Activated naive CD8-positive, alpha-beta T cell treated with anti-CD3 and anti-CD28 coated beads, Interleukin-2, amount 10 ng/mL, durations not matched to agents 7 days and 5 days (primary cell): ENCODE data around the gene USP3. TPM values are rescaled to one million over a fixed set of nuclear protein-coding genes. Genes with fewer than 3 reads are reported as not detected.
A peak's percentile ranks its signal among the peaks of the same experiment; 100 is the strongest.

Source experiments
- ATAC-seq: fragments of 150-1000 bp; cut with Tn5 transposase; one replicate; pipeline ENCODE4 v1.10.0; 2021; ENCODE audit warnings: low read depth, moderate library complexity
- POLR2A ChIA-PET: fragments of 350-600 bp; sonication (Branson Sonifier 250); formaldehyde crosslinking; loops from one replicate; lab custom pipeline; 2021; ENCODE audit warnings: antibody characterized with exemption; lab: Charles Lee
- DNase-seq: peaks from one replicate; pipeline ENCODE4 v3.0.0; 2021
- H3K27ac Mint-ChIP-seq: one replicate; pipeline ENCODE4 v1.8.0; 2022; ENCODE audit warnings: mild to moderate bottlenecking, mixed read lengths
- H3K27me3 Mint-ChIP-seq: one replicate; pipeline ENCODE4 v1.8.0; 2022; ENCODE audit warnings: mild to moderate bottlenecking, moderate library complexity, mixed read lengths
- H3K36me3 Mint-ChIP-seq: one replicate; pipeline ENCODE4 v1.8.0; 2021; ENCODE audit warnings: mild to moderate bottlenecking, mixed read lengths
- H3K4me1 Mint-ChIP-seq: one replicate; pipeline ENCODE4 v1.8.0; 2021; ENCODE audit warnings: mixed read lengths
- H3K4me3 Mint-ChIP-seq: one replicate; pipeline ENCODE4 v1.8.0; 2022; ENCODE audit warnings: mild to moderate bottlenecking, moderate library complexity, mixed read lengths
- H3K9me3 Mint-ChIP-seq: one replicate; pipeline ENCODE4 v1.8.0; 2021; ENCODE audit warnings: mixed read lengths
- total RNA-seq, 2 experiments: library from RNA; stranded (reverse); gene quantifications; one replicate each; pipeline ENCODE4 v1.2.3, GENCODE V29; 2021

The USP3 gene, protein sequence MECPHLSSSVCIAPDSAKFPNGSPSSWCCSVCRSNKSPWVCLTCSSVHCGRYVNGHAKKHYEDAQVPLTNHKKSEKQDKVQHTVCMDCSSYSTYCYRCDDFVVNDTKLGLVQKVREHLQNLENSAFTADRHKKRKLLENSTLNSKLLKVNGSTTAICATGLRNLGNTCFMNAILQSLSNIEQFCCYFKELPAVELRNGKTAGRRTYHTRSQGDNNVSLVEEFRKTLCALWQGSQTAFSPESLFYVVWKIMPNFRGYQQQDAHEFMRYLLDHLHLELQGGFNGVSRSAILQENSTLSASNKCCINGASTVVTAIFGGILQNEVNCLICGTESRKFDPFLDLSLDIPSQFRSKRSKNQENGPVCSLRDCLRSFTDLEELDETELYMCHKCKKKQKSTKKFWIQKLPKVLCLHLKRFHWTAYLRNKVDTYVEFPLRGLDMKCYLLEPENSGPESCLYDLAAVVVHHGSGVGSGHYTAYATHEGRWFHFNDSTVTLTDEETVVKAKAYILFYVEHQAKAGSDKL
- total RNA-seq, result 10 to 100 TPM; 75.6 to 83.1 TPM

DNA sequence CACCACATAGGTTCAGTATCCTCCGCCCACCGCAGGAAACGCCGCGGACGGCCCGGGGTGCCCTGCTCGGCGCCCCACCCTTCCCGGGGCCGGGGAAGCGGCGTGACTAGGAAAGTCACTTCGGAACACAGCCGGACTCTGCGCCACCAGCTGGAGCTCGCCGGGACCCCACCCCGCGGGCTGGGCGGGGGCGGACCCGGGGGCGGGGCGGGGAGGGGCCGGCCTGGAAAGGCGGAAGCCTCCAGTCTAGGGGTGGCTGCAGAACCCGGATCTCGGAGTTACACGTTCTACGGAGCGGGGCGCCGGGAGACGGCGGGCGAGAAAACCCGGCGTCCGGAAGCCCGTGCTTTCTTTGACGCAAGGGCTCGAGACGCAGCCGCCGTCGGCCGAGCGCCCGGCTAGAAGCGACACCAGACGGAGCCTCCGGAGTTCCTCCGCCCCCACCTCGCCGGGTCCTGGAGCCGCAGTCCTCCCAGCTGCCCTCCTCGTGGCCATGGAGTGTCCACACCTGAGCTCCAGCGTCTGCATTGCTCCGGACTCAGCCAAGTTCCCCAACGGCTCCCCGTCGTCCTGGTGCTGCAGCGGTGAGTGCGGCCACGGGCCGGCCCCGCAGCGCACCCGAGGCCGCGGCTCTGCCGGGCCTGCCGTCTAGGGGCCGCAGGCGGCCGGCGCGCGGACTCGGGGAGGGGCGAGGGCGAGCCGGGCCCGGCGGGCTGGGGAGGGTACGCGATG, at the start of gene USP3:
Gene USP3, plus strand, starts transcription at position 347 of the 732 bp plus-strand sequence. Its CDS starts 147 bp downstream, at position 494.
- Mint-ChIP-seq H3K36me3 (peaks cover 2% of the 10 kb centered on the region), H3K4me3 (peak within 1 kb of the TSS; percentile 96), H3K27ac (peak within 1 kb of the TSS; percentile 92), H3K9me3 (no peaks in the 10 kb centered on the region), H3K27me3 (no peaks in the 10 kb centered on the region), H3K4me1 (peaks cover 57% of the 10 kb centered on the region)
- DNase-seq (peak; percentile 95), ATAC-seq (peak; percentile 60)
- POLR2A ChIA-PET, result interaction anchor here (0.7 to 4.9 kb wide), 16 partner anchors 9 to 589 kb away, joined by 3 to 52 read pairs (median 8); partner anchors contain the start of genes CIAO2A, FBXL22 and RPS27L

DNA sequence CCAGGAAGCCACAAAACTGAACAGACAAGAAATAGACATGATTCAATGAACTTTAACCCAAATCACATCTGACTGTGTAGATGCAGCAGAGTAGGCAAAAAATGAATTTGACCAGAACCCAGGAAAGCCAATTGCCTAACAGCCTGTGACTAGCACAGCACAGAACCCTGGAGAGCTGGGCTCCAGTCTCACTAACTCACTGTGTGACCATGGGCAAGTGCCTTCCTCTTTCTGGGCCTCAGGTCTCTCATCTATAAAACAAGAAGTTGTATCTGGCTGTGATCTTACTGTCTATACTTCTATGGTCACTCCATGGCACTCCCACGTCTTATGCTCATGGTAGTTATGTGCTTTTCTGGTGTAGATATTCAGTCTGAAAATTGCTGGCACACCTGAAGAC, 48.1 kb upstream of the USP3 start:
- no peak for ATAC-seq
- POLR2A ChIA-PET, result no interaction called here
- no peak for DNase-seq
- Mint-ChIP-seq H3K4me1 (peaks cover 12% of the 10 kb centered on the region), H3K36me3 (no peaks in the 10 kb centered on the region), H3K27me3 (peaks cover 4% of the 10 kb centered on the region), H3K27ac (no peak overlapping the region), H3K4me3 (no peak overlapping the region), H3K9me3 (peaks cover 1% of the 10 kb centered on the region)

GRCh38 chr15:63457379-63457778, 47.0 kb upstream of the USP3 start:
- H3K36me3 Mint-ChIP-seq, result no peaks in the 10 kb centered on the region
- H3K4me1 Mint-ChIP-seq, result peaks cover 12% of the 10 kb centered on the region
- ATAC-seq (no peak), DNase-seq (no peak)
- H3K9me3 Mint-ChIP-seq, result peaks cover 1% of the 10 kb centered on the region
- no peak overlapping the region for H3K27ac Mint-ChIP-seq
- no peak overlapping the region for H3K4me3 Mint-ChIP-seq
- peaks cover 8% of the 10 kb centered on the region for H3K27me3 Mint-ChIP-seq
- POLR2A ChIA-PET, result no interaction called here

DNA sequence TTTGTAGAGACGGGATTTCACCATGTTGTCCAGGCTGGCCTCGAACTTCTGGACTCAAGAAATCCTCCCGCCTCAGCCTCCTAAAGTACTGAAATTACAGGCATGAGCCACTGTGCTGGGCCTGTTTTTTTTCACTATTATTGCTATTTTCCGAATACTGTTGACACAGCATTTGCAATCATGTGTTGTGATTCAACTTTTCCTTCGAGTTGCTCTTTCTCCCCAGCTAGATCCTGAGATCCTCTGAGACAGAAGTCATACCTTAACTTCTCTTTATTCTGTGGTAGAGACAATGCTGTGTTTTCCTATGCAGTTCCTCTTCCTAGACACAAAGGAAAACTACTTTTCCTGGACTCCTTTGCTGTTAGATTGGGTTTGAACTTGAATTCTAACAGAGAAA, 46.4 kb upstream of the USP3 start:
- H3K9me3 Mint-ChIP-seq, result peaks cover 1% of the 10 kb centered on the region
- no peak for ATAC-seq
- POLR2A ChIA-PET, result no interaction called here
- H3K27ac Mint-ChIP-seq, result no peak overlapping the region
- peaks cover 11% of the 10 kb centered on the region for H3K4me1 Mint-ChIP-seq
- no peak for DNase-seq
- no peaks in the 10 kb centered on the region for H3K36me3 Mint-ChIP-seq
- H3K4me3 Mint-ChIP-seq, result no peak overlapping the region
- H3K27me3 Mint-ChIP-seq, result peaks cover 10% of the 10 kb centered on the region

DNA sequence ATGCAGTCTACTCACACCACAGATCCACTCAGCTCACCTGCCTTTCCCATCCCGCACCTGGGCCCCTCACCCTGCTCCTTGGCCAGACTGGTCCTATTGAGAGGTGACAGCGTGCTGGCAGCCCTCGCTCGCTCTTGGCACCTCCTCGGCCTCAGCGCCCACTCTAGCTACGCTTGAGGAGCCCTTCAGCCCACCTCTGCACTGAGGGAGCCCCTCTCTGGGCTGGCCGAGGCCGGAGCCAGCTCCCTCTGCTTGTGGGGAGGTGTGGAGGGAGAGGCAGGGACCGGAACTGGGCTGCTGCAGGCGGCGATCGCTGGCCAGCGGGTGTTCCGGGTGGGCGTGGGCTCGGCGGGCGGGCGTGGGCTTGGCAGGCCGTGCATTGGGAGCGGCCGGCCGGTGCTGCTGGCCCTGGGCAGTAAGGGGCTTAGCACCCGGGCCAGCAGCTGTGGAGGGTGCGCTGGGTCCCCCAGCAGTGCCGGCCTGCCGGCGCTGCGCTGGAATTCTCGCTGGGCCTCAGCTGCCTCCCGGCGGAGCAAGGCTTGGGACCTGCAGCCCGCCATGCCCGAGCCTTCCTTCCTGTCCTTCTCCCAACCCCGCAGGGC, 45.5 kb upstream of the USP3 start:
- POLR2A ChIA-PET, result no interaction called here
- ATAC-seq, result no peak
- DNase-seq, result no peak
- Mint-ChIP-seq H3K27me3 (peaks cover 12% of the 10 kb centered on the region), H3K36me3 (no peaks in the 10 kb centered on the region), H3K27ac (no peak overlapping the region), H3K4me1 (peaks cover 7% of the 10 kb centered on the region), H3K4me3 (no peak overlapping the region), H3K9me3 (peaks cover 1% of the 10 kb centered on the region)

- Mint-ChIP-seq H3K27me3 (peaks cover 12% of the 10 kb centered on the region), H3K4me1 (peaks cover 7% of the 10 kb centered on the region), H3K9me3 (peaks cover 1% of the 10 kb centered on the region), H3K4me3 (no peak overlapping the region), H3K27ac (no peak overlapping the region), H3K36me3 (no peaks in the 10 kb centered on the region)
- POLR2A ChIA-PET, result no interaction called here
- DNase-seq (no peak), ATAC-seq (no peak)
Measured at GRCh38 chr15:63460210-63461155, 43.9 kb upstream of the USP3 start.

DNA sequence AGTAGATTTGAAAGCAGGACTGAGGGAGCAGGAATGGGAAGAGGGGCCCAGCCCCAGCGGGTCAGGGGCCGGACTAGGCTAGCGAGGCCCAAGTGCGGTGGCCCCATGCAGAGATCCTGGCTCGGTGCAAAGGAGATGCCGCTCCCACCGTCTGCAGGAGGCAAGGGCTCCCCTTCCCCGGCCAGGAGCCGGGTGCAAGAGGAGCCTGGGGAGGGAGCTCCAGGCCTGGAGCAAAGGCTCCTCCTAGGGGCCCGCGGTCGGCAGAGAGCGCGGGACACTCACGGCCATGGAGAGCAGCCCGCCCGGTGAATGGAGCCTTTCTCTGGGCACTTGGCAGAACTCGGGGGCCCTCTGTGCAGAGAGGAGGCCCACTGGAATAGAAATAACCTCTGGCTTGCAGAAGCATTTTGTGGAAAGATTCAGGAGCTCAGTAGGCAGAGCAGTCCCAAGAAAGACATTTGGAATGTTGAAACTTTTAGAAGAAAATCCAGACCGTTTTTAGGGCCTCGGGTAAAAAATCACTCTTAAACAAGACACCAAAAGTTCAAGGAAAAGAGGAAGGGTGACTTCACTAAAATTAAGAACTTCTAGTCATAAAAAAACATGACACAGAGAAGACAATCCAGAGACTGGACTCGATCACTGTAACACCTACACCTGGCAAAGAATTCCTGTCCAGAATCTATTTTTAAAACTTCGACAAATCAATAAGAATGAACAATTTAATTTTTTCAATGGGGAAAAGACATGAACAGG, 43.0 kb upstream of the USP3 start:
- ATAC-seq, result no peak
- POLR2A ChIA-PET, result no interaction called here

DNA sequence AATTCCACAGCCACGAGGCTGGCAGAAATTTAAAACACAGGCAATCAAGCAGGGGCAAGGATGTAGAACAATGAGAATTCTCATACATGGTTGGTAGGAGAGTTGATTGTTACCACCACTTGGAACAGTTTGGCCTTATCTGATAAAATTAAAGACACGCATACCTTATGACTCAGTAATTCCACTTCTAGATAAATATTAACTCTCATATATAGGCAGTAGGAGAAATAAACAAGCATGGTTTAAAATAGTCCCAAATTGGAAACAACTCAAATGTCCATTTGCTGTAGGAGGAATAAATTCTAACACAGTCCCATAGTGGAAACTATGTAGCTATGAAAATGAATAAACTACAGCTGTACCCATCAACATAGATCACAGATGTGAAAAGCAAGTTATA, 42.3 kb upstream of the USP3 start:
- POLR2A ChIA-PET, result no interaction called here

More for the DNA sequence above, 43.0 kb upstream of the USP3 start:
- no peaks in the 10 kb centered on the region for H3K36me3 Mint-ChIP-seq
- H3K9me3 Mint-ChIP-seq, result peaks cover 1% of the 10 kb centered on the region
- no peak overlapping the region for H3K27ac Mint-ChIP-seq
- H3K4me3 Mint-ChIP-seq, result no peak overlapping the region
- H3K27me3 Mint-ChIP-seq, result peaks cover 12% of the 10 kb centered on the region
- peaks cover 1% of the 10 kb centered on the region for H3K4me1 Mint-ChIP-seq
- DNase-seq, result no peak

GRCh38 chr15:63463036-63463435, 41.4 kb upstream of the USP3 start:
- Mint-ChIP-seq H3K4me3 (no peak overlapping the region), H3K36me3 (no peaks in the 10 kb centered on the region), H3K9me3 (peaks cover 1% of the 10 kb centered on the region), H3K27me3 (peaks cover 11% of the 10 kb centered on the region), H3K4me1 (peaks cover 4% of the 10 kb centered on the region), H3K27ac (no peak overlapping the region)
- POLR2A ChIA-PET, result no interaction called here
- DNase-seq (no peak), ATAC-seq (no peak)

More for the DNA sequence above, 42.3 kb upstream of the USP3 start:
- Mint-ChIP-seq H3K36me3 (no peaks in the 10 kb centered on the region), H3K9me3 (peaks cover 1% of the 10 kb centered on the region), H3K27me3 (peaks cover 12% of the 10 kb centered on the region), H3K4me3 (no peak overlapping the region), H3K27ac (no peak overlapping the region), H3K4me1 (peaks cover 4% of the 10 kb centered on the region)
- DNase-seq, result no peak
- ATAC-seq, result no peak

DNA sequence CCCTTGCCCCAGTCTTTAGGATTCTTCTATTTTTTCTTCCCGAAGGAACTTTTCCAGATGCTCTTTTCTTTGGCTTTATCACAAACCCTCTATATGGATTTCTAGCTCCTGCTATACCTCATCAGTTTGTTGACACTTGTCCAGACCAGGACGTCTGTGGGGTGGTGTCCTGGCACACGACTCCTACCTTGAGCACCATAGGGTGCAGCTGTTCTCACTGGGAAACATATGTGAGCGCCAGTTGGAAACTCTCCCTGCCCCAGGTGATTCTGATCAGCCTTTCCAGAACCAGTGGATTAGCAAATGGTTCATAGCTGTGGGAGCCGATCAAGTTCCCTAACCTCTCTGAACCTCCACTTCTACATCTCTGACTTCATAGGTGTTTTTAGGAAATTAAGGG, 40.6 kb upstream of the USP3 start:
- peaks cover 4% of the 10 kb centered on the region for H3K4me1 Mint-ChIP-seq
- no peak overlapping the region for H3K4me3 Mint-ChIP-seq
- POLR2A ChIA-PET, result no interaction called here
- ATAC-seq, result no peak
- H3K9me3 Mint-ChIP-seq, result peaks cover 1% of the 10 kb centered on the region
- DNase-seq, result no peak
- H3K36me3 Mint-ChIP-seq, result no peaks in the 10 kb centered on the region
- peaks cover 11% of the 10 kb centered on the region for H3K27me3 Mint-ChIP-seq
- no peak overlapping the region for H3K27ac Mint-ChIP-seq

DNA sequence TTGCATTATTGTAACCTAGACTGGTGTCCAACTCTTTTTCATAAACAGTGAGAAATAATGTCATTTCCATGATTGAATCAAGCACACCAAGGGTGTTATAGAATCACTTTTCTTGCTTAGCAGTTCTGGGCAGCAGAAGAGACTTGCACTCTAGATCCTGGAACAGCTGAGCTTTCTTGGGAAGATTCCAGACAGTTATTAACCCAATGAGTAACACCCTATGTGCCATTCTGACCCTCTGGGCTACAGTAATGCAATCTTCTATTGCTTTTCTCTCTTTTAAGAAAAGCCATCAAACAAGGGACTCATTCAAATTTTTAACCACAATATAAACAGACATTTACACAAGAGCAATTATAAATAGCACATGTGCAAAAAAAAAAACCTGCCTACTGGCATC, 39.3 kb upstream of the USP3 start:
- Mint-ChIP-seq H3K27me3 (peaks cover 14% of the 10 kb centered on the region), H3K4me1 (peaks cover 9% of the 10 kb centered on the region), H3K9me3 (peaks cover 1% of the 10 kb centered on the region), H3K36me3 (no peaks in the 10 kb centered on the region), H3K4me3 (no peak overlapping the region), H3K27ac (no peak overlapping the region)
- POLR2A ChIA-PET, result interaction anchor here (1.4 kb wide), 1 partner anchor 135 kb away, joined by 3 read pairs; no protein-coding TSS in a partner anchor
- ATAC-seq, result no peak
- no peak for DNase-seq
